PC-9 (cell line): ENCODE data around the gene CACNG7. TPM values are rescaled to one million over a fixed set of nuclear protein-coding genes. Genes with fewer than 3 reads are reported as not detected.
"Not testable (repeated sequence)": the region's sequence is repeated elsewhere in the genome, so short reads cannot be mapped to it uniquely, and the experiment has no call there.

Experiments used
- BruUV-seq: library from RNA; stranded (reverse); fragments of 400-500 nt; replicated peaks from 2 replicates; lab custom pipeline; 2021; lab: Mats Ljungman, UMichigan
- CTCF ChIA-PET: fragments of 300-600 bp; sonication (Branson Sonifier 250); formaldehyde crosslinking; loops from one replicate; lab custom pipeline; 2022; ENCODE audit warnings: antibody characterized with exemption; lab: Charles Lee
- POLR2A ChIA-PET: fragments of 300-600 bp; sonication (Branson Sonifier 250); formaldehyde crosslinking; loops from one replicate; lab custom pipeline; 2022; ENCODE audit warnings: antibody characterized with exemption; ENCODE audit not compliant: unreplicated experiment; lab: Charles Lee
- DNase-seq, 2 experiments: peaks; one replicate each; pipeline versions ENCODE4 v3.0.0 to v3.0.0-alpha.2; 2015 to 2022; ENCODE audit warnings: mixed read lengths in 1 of 2
- H2AFZ ChIP-seq: fragments of 200-600 bp; sonication (generic); 2 replicates; pipeline ENCODE4 v1.8.1; 2017; ENCODE audit warnings: antibody characterized with exemption
- H3F3A ChIP-seq: fragments of 200-600 bp; sonication (generic); 2 replicates; pipeline ENCODE4 v1.8.1; 2017; ENCODE audit warnings: antibody characterized with exemption, mild to moderate bottlenecking, low read depth; ENCODE audit not compliant: insufficient read depth
- H3K27ac ChIP-seq: fragments of 200-600 bp; sonication (generic); 2 replicates; pipeline ENCODE4 v1.6.1; 2016; ENCODE audit warnings: mixed run types
- H3K27me3 ChIP-seq: fragments of 200-600 bp; sonication (generic); 2 replicates; pipeline ENCODE4 v1.6.1; 2016; ENCODE audit warnings: low read depth, mixed run types; ENCODE audit not compliant: insufficient read depth
- H3K36me3 ChIP-seq: fragments of 200-600 bp; sonication (generic); 2 replicates; pipeline ENCODE4 v1.6.1; 2016; ENCODE audit warnings: low read depth, mixed run types
- H3K4me1 ChIP-seq: fragments of 200-600 bp; sonication (generic); replicated peaks from 2 replicates; pipeline ENCODE4 v1.6.1; 2016; ENCODE audit warnings: mixed run types; ENCODE audit not compliant: insufficient read depth
- H3K4me2 ChIP-seq: fragments of 200-600 bp; sonication (generic); 2 replicates; pipeline ENCODE4 v1.6.1; 2017; ENCODE audit warnings: mixed run types
- H3K4me3 ChIP-seq: fragments of 200-600 bp; sonication (generic); 2 replicates; pipeline ENCODE4 v1.6.1; 2016; ENCODE audit warnings: mixed run types
- H3K79me2 ChIP-seq: fragments of 200-600 bp; sonication (generic); 2 replicates; pipeline ENCODE4 v1.6.1; 2017; ENCODE audit warnings: low read depth, mixed run types
- H3K9me2 ChIP-seq: fragments of 200-600 bp; sonication (generic); 2 replicates; pipeline ENCODE4 v1.8.1; 2017; ENCODE audit warnings: mild to moderate bottlenecking; ENCODE audit not compliant: insufficient read depth
- H3K9me3 ChIP-seq: fragments of 200-600 bp; sonication (generic); 2 replicates; pipeline ENCODE4 v1.8.1; 2016; ENCODE audit warnings: low read depth; ENCODE audit not compliant: insufficient read depth
- H4K20me1 ChIP-seq: fragments of 200-600 bp; sonication (generic); 2 replicates; pipeline ENCODE4 v1.8.1; 2017; ENCODE audit not compliant: insufficient read depth
- EZH2 ChIP-seq: fragments of 200-600 bp; sonication (generic); IDR thresholded peaks from 2 replicates; pipeline ENCODE4 v1.8.0; 2017; ENCODE audit warnings: antibody characterized with exemption, low read depth
- intact Hi-C: fragments of 100-400 bp; cut with micrococcal nuclease; formaldehyde crosslinking; loops from one replicate; pipeline ENCODE4 v1.10.0; 2022; ENCODE audit not compliant: unreplicated experiment
- total RNA-seq: library from RNA; stranded (reverse); gene quantifications from 2 replicates; pipeline ENCODE4 v1.2.3, GENCODE V29; 2021
- TF ChIP-seq, protein P1 (sequence below): fragments of 200-600 bp; sonication (generic); conservative IDR thresholded peaks from 2 replicates; pipeline ENCODE4 v1.6.1; 2017; ENCODE audit warnings: mixed run types, antibody characterized with exemption, mild to moderate bottlenecking, moderate library complexity

The CACNG7 gene
- total RNA-seq, 1 experiment from 2014 or later = not detected

DNA sequence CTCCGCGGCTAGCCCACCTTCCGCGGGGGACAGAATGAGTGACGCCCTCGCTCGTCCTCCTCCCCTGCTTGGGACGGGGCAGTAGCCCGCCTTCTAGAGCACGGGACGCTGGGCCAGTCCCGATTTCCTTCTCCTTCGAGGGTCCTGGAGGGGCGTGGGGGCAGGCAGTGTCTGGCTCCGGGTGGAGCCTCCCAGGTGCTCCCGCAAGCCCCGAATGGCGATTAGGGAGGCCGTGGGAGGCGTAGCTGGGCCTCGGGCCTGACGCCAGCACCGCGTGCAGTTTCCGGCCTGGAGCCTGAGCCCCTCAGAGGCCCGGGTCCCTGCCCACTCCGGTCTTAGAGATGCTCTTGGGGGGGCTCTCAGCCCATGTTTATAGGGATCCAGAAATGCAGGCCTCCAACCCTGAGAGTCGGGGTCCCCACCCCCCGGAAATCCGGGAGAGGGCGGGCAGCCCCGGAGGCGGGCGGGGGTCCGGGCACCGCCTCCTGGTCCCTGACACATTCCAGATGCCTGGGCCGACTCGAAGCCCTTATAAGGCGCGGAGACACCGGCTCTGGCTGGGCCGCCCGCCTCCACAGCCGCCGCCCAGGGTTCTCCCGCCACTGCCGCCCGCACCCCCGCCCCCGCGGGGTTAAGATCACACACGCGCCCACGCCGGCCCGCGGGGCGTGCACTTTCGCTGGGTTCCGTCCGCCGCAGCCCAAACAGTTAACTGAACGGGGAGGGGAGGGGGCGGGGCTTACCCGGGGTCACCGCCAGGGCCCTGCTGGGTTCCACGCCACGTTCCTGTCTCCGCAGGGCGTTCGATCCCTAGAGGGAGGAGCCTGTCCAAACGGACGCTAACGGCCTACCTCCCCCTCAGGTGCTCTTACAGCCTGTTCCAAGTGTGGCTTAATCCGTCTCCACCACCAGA lies 39.9 kb upstream of the CACNG7 start:
- Histone ChIP-seq H3F3A (peaks cover 59% of the 10 kb centered on the region), H3K79me2 (peaks cover 45% of the 10 kb centered on the region), H3K4me1 (peaks cover 24% of the 10 kb centered on the region), H3K4me2 (peak overlapping the region; percentile 93), H3K9me2 (no peaks in the 10 kb centered on the region), H3K36me3 (peaks cover 23% of the 10 kb centered on the region), H2AFZ (peak overlapping the region; percentile 70), H3K4me3 (peak overlapping the region; percentile 92), H3K9me3 (no peaks in the 10 kb centered on the region), H4K20me1 (peaks cover 6% of the 10 kb centered on the region; the same call in 1 of the 2 replicates), H3K27me3 (no peaks in the 10 kb centered on the region), H3K27ac (peak overlapping the region; percentile 86)
- DNase-seq = peak; percentile 80 to 94
- ChIA-PET POLR2A (interaction anchor here (0.5 to 3.5 kb wide), 9 partner anchors 10 to 321 kb away, joined by 3 to 49 read pairs (median 3); partner anchors contain the start of genes CNOT3, MBOAT7 and OSCAR), CTCF (interaction anchor here (1.0 kb wide), 1 partner anchor 28 kb away, joined by 4 read pairs; no protein-coding TSS in a partner anchor)
- intact Hi-C loops = loop anchor here (1.0 to 5.0 kb wide), 3 partner anchors 151 to 593 kb away; partner anchors contain the start of genes LENG8 and LENG9
- BruUV-seq = no TSS peak
- TF ChIP-seq, protein P1, sequence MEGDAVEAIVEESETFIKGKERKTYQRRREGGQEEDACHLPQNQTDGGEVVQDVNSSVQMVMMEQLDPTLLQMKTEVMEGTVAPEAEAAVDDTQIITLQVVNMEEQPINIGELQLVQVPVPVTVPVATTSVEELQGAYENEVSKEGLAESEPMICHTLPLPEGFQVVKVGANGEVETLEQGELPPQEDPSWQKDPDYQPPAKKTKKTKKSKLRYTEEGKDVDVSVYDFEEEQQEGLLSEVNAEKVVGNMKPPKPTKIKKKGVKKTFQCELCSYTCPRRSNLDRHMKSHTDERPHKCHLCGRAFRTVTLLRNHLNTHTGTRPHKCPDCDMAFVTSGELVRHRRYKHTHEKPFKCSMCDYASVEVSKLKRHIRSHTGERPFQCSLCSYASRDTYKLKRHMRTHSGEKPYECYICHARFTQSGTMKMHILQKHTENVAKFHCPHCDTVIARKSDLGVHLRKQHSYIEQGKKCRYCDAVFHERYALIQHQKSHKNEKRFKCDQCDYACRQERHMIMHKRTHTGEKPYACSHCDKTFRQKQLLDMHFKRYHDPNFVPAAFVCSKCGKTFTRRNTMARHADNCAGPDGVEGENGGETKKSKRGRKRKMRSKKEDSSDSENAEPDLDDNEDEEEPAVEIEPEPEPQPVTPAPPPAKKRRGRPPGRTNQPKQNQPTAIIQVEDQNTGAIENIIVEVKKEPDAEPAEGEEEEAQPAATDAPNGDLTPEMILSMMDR = peak; percentile 30; the same call in 1 of the 2 replicates
- TF ChIP-seq EZH2 = no peak

DNA sequence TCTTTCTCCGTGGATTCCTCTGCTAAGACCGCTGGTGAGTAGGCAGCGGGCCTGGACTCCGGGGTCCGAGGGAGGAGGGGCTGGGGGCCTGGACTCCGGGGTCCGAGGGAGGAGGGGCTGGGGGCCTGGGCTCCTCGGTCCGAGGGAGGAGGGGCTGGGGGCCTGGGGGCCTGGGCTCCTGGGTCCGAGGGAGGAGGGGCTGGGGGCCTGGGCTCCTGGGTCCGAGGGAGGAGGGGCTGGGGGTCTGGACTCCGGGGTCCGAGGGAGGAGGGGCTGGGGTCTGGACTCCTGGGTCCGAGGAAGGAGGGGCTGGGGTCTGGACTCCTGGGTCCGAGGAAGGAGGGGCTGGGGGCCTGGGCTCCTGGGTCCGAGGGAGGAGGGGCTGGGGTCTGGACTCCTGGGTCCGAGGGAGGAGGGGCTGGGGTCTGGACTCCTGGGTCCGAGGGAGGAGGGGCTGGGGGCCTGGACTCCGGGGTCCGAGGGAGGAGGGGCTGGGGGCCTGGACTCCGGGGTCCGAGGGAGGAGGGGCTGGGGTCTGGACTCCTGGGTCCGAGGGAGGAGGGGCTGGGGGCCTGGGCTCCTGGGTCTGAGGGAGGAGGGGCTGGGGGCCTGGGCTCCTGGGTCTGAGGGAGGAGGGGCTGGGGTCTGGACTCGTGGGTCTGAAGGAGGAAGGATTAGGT lies 39.1 kb upstream of the CACNG7 start:
- DNase-seq, POLR2A ChIA-PET, H3K27me3 ChIP-seq, H2AFZ ChIP-seq, BruUV-seq, H3K9me2 ChIP-seq, CTCF ChIA-PET, H3K9me3 ChIP-seq: not testable (repeated sequence)
- Histone ChIP-seq H3K4me1 (peaks cover 16% of the 10 kb centered on the region), H3K79me2 (peaks cover 45% of the 10 kb centered on the region), H3K4me2 (peak overlapping the region; percentile 93), H3F3A (peaks cover 61% of the 10 kb centered on the region), H3K4me3 (peak overlapping the region; percentile 92), H3K27ac (peak overlapping the region; percentile 86), H4K20me1 (peaks cover 10% of the 10 kb centered on the region; the same call in 1 of the 2 replicates), H3K36me3 (peaks cover 25% of the 10 kb centered on the region)
- intact Hi-C loops = loop anchor here (1.0 to 5.0 kb wide), 3 partner anchors 150 to 592 kb away; partner anchors contain the start of genes LENG8 and LENG9

DNA sequence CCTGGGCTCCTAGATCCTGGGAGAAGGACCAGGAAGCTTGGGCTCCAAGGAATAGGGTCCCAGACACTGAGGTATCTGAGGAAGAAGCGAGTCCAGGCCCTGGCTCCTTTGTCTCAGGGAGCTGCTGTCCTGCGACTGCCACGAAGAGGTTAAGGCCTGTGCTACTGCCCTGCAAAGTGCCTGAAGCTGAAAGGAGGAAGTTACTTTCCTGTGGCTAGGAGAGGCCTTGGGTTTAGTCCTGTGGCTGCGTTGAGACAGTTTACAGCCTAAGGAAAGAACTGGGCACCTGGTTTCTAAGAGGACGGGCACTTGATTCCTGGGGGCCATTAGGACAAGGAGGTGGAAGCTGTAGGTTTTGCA lies 38.6 kb upstream of the CACNG7 start:
- Histone ChIP-seq H3K36me3 (peaks cover 25% of the 10 kb centered on the region), H3K27ac (no peak overlapping the region), H3F3A (peaks cover 60% of the 10 kb centered on the region), H3K9me3 (no peaks in the 10 kb centered on the region), H3K79me2 (peaks cover 45% of the 10 kb centered on the region), H3K4me3 (peak overlapping the region; percentile 4; the same call in 1 of the 2 replicates), H3K9me2 (no peaks in the 10 kb centered on the region), H4K20me1 (peaks cover 10% of the 10 kb centered on the region; the same call in 1 of the 2 replicates), H2AFZ (no peak overlapping the region), H3K4me2 (peak overlapping the region; percentile 93; the same call in 1 of the 2 replicates), H3K4me1 (peaks cover 13% of the 10 kb centered on the region), H3K27me3 (no peaks in the 10 kb centered on the region)
- intact Hi-C loops = no loop called here
- ChIA-PET POLR2A (no interaction called here), CTCF (interaction anchor here (0.6 to 1.1 kb wide), 2 partner anchors 15 to 126 kb away, joined by 3 to 17 read pairs; no protein-coding TSS in a partner anchor)
- no TSS peak for BruUV-seq
- TF ChIP-seq, protein P1 = no peak
- no peak for TF ChIP-seq EZH2
- DNase-seq = peak in 1 of 2 experiments; percentile 36
